ENCODE data around the gene USH1G. TPM values are rescaled to one million over a fixed set of nuclear protein-coding genes. Genes with fewer than 3 reads are reported as not detected.
A peak's percentile ranks its signal among the peaks of the same experiment; 100 is the strongest.

The USH1G gene
- total and polyA plus RNA-seq, 2 experiments from 2014 or later, result 0.65 to 1.6 TPM

DNA sequence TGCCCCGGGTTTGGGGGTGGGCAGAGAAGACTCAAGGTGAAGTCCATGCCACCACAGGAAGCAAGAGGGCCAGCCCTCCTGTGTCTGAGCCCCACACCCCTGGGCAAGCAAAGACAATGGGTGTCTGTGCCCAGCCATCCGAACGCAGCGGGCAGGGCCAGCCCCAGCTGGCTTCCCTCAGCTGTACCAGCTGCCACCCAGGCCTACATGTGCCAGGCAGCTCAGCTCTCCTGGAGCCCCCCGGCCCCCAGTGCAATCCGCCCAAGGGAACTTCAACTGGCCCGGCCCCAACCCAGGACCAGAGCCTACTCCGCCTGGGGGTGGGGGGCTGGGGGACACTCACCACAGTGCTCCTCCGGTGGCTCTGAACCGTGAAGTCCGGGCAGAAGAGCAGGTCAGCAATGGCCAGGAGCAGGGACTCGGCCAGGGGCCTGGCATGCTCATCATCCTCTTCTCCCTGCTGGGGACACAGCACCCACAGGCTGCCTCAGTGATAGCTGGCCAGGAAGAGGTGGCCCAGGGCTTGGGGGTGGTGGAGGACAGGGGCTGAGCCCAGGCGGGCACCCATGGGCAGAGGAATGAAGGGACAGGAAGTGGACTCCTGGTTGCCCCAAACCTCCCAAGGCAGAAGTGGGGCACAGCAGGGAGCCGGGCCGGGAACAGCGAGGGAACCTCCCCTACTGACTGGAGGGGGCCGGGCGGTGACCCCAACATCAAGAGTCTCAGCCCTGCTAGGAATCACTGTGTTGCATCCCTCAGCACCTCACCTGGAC lies 39.8 kb upstream of the USH1G start:
- TF ChIP-seq EZH2 (IDR thresholded peaks at IDR 0.05; ENCODE audit: borderline replicate concordance), result no peak
- TF ChIP-seq EZH2phosphoT487 (IDR thresholded peaks at IDR 0.05; ENCODE audit: low read depth, severe bottlenecking, unreplicated experiment), result no peak
- no peak for TF ChIP-seq CTCF (IDR thresholded peaks at IDR 0.05; ENCODE audit: poor library complexity)
- Histone ChIP-seq H3K9me3 (ENCODE audit: low read depth) (no peaks in the 10 kb centered on the region), H3K36me3 (replicated peaks; ENCODE audit: insufficient read depth, low read depth) (no peaks in the 10 kb centered on the region), H3K4me3 (no peak overlapping the region), H3K79me2 (no peaks in the 10 kb centered on the region), H3K27me3 (no peaks in the 10 kb centered on the region), H3K9me2 (replicated peaks; ENCODE audit: insufficient read depth) (no peaks in the 10 kb centered on the region), H3K4me1 (ENCODE audit: insufficient read depth) (no peaks in the 10 kb centered on the region), H2AFZ (no peak overlapping the region), H3K27ac (no peak overlapping the region), H4K20me1 (ENCODE audit: insufficient read depth, poor library complexity, severe bottlenecking) (no peaks in the 10 kb centered on the region), H3K4me2 (no peak overlapping the region)
- DNase-seq (ENCODE audit: low spot score), result no peak
- 91% methylated on average over 16 of the region's 18 CpGs for WGBS (ENCODE audit: low lambda C conversion rate, missing lambda C conversion rate)

DNA sequence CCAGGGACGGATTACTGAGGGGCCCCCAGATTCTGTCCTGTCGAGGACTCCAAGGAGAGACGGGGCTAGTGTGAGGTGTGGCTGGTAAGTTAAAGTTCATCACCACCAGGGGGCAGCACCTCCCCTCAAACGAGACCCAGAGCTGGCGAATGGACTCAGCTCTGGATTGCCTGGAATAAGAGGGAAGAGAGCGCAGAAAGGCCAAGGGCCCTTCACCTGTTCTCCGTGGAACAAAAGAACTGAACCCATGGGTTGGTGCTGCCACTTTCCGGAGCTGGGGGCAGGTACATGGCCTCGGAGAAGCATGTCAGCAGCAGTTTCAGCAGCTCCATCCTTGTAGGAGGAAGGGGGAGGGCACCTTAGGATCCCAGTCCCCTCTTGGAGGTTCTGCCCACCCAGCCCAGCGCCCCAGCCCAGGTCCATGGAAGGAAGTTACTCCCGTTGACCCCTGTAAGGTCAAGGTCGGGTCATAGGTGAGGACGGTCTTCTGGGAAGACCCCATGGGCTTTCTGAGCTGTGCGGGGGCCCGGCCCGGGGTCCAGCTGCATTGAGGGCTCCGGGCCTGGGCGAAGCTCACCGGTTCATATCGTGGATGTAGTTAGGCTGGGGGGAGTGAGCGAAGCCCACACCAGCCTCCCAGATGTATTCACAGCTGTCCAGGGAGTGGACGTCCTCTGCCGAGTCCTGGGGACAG lies 38.7 kb upstream of the USH1G start:
- no peaks in the 10 kb centered on the region for H3K36me3 ChIP-seq (replicated peaks; ENCODE audit: insufficient read depth, low read depth)
- H4K20me1 ChIP-seq (ENCODE audit: insufficient read depth, poor library complexity, severe bottlenecking), result no peaks in the 10 kb centered on the region
- H3K27me3 ChIP-seq, result no peaks in the 10 kb centered on the region
- no peaks in the 10 kb centered on the region for H3K9me3 ChIP-seq (ENCODE audit: low read depth)
- peak; percentile 94 for DNase-seq (ENCODE audit: low spot score)
- no peaks in the 10 kb centered on the region for H3K4me1 ChIP-seq (ENCODE audit: insufficient read depth)
- TF ChIP-seq CTCF (IDR thresholded peaks at IDR 0.05; ENCODE audit: poor library complexity), result peak; percentile 73
- TF ChIP-seq EZH2phosphoT487 (IDR thresholded peaks at IDR 0.05; ENCODE audit: low read depth, severe bottlenecking, unreplicated experiment), result no peak
- no peaks in the 10 kb centered on the region for H3K9me2 ChIP-seq (replicated peaks; ENCODE audit: insufficient read depth)
- no peak overlapping the region for H3K27ac ChIP-seq
- no peak overlapping the region for H3K4me2 ChIP-seq
- H3K79me2 ChIP-seq, result no peaks in the 10 kb centered on the region
- H2AFZ ChIP-seq, result no peak overlapping the region
- H3K4me3 ChIP-seq, result no peak overlapping the region
- 56% methylated on average over 23 of the region's 23 CpGs for WGBS (ENCODE audit: low lambda C conversion rate, missing lambda C conversion rate)

- Histone ChIP-seq H3K9me2 (replicated peaks; ENCODE audit: insufficient read depth) (no peaks in the 10 kb centered on the region), H3K4me1 (ENCODE audit: insufficient read depth) (no peaks in the 10 kb centered on the region), H3K4me2 (no peak overlapping the region), H3K27me3 (no peaks in the 10 kb centered on the region), H4K20me1 (ENCODE audit: insufficient read depth, poor library complexity, severe bottlenecking) (no peaks in the 10 kb centered on the region), H3K4me3 (no peak overlapping the region), H2AFZ (no peak overlapping the region), H3K79me2 (no peaks in the 10 kb centered on the region), H3K9me3 (ENCODE audit: low read depth) (no peaks in the 10 kb centered on the region), H3K27ac (no peak overlapping the region), H3K36me3 (replicated peaks; ENCODE audit: insufficient read depth, low read depth) (no peaks in the 10 kb centered on the region)
- WGBS (ENCODE audit: low lambda C conversion rate, missing lambda C conversion rate), result 47% methylated on average over 15 of the region's 19 CpGs
- TF ChIP-seq CTCF (IDR thresholded peaks at IDR 0.05; ENCODE audit: poor library complexity) (peak; percentile 57), EZH2phosphoT487 (IDR thresholded peaks at IDR 0.05; ENCODE audit: low read depth, severe bottlenecking, unreplicated experiment) (no peak), EZH2 (IDR thresholded peaks at IDR 0.05; ENCODE audit: borderline replicate concordance) (no peak)
- DNase-seq (ENCODE audit: low spot score), result peak; percentile 87
These were observed 37.7 kb upstream of the USH1G start for GRCh38 chr17:74960570-74961342.

All from hepatocyte (in vitro differentiated cells).